Measurements from ENCODE around the gene FHIT. TPM values are rescaled to one million over a fixed set of nuclear protein-coding genes. Genes with fewer than 3 reads are reported as not detected.

Gene FHIT
- total and polyA plus RNA-seq, 7 donors, result 2.4 to 10.2 (median 6.1) TPM

DNA sequence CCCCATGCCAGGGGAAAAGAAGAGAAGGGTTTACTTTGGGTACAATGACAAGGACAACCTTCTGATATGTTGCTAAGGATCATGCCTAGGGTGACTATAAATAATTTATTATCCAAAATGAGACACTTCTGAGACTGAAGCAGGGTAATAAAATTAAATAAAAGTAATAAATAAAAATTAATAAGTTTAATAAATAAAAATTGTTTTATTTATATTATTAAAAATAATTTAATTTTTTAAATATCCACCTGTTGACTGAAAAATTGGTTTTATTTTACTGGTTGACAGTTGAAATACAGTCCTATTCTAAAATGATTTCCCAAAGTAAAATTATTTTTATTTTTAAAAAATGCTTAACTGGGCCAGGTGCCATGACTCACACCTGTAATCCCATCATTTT lies 102.0 kb downstream of the FHIT start:
- Histone ChIP-seq H3K27me3 (no peaks in the 10 kb centered on the region), H3K9me3 (no peaks in the 10 kb centered on the region), H3K27ac (no peak overlapping the region), H3K4me3 (no peak overlapping the region), H3K36me3 (no peaks in the 10 kb centered on the region), H3K4me1 (no peaks in the 10 kb centered on the region)
- TF ChIP-seq POLR2A (IDR thresholded peaks at IDR 0.05), result no peak
- TF ChIP-seq EP300 (IDR thresholded peaks at IDR 0.05), result no peak
- TF ChIP-seq, protein P1, sequence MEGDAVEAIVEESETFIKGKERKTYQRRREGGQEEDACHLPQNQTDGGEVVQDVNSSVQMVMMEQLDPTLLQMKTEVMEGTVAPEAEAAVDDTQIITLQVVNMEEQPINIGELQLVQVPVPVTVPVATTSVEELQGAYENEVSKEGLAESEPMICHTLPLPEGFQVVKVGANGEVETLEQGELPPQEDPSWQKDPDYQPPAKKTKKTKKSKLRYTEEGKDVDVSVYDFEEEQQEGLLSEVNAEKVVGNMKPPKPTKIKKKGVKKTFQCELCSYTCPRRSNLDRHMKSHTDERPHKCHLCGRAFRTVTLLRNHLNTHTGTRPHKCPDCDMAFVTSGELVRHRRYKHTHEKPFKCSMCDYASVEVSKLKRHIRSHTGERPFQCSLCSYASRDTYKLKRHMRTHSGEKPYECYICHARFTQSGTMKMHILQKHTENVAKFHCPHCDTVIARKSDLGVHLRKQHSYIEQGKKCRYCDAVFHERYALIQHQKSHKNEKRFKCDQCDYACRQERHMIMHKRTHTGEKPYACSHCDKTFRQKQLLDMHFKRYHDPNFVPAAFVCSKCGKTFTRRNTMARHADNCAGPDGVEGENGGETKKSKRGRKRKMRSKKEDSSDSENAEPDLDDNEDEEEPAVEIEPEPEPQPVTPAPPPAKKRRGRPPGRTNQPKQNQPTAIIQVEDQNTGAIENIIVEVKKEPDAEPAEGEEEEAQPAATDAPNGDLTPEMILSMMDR (IDR thresholded peaks at IDR 0.05), result no peak
- no peak for DNase-seq
- intact Hi-C loops (cut with DNase I), result no loop called here

DNA sequence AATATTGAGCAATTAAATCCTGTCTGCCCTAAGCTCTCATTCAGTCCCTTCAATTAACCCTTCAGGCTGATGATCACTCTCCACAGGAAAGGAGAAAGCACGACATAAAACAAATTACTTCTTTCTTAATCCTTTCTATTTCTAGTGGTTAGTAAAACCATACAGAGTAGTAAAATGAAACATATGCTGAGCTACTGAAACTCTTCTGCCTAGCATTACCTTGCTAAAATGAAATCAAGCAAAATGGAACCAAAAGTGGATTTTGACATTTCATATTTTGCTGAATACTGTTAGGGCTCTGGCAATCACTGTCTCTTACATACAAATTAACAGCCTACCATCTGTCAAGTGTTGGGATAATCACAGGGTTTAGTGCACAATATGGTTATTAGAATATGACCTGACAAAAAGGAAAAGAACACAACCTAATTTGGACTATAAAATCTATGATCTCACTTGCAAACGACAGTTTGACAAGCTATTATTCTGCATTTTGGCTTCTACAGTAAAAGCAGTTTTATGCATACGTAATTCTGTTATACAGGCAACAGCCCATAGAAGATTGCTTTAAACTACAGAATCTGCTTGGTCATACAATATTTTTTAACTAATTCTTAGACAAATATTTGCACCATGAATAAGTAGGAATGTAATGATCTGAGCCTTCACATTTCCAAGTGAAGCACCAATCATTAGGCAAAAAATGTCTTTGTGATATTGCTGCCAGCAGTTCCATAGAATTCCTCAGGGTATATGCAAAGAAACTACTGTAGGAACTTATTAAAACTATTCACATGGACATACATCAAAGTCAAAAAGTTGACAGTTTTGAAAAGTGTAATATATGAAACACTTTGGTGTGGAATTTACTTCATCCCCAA lies 105.0 kb downstream of the FHIT start:
- intact Hi-C loops (cut with DNase I), result no loop called here
- Histone ChIP-seq H3K4me1 (no peaks in the 10 kb centered on the region), H3K27me3 (no peaks in the 10 kb centered on the region), H3K4me3 (no peak overlapping the region), H3K27ac (no peak overlapping the region), H3K9me3 (no peaks in the 10 kb centered on the region), H3K36me3 (no peaks in the 10 kb centered on the region)
- WGBS, 2 donors, result 57 to 84% methylated on average over 3 of the region's 3 CpGs
- DNase-seq, result no peak
- TF ChIP-seq POLR2A (IDR thresholded peaks at IDR 0.05) (no peak), POLR2AphosphoS5 (IDR thresholded peaks at IDR 0.05) (no peak), EP300 (IDR thresholded peaks at IDR 0.05) (no peak)
- TF ChIP-seq, protein P1 (IDR thresholded peaks at IDR 0.05), result no peak

DNA sequence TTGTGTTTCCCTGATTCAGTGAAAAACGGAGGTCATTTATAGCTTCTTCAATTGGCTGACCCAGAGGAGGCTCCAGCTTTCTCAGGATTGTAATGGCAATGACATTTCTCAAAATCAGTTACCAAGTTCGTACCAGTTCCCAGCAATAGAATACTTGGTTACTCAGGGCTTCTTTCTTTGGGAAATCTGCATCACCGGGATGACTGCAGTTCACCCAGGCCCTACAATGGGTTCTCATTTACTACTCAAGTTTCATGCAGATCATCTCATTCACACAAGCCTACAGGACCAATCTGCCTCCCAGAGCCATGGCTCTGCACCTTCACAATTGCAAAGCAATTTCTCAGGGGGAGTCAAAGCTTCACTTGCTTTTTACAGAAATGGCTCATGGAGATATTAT lies 109.6 kb downstream of the FHIT start:
- Histone ChIP-seq H3K4me3 (no peak overlapping the region), H3K36me3 (no peaks in the 10 kb centered on the region), H3K27me3 (no peaks in the 10 kb centered on the region), H3K4me1 (no peaks in the 10 kb centered on the region), H3K9me3 (no peaks in the 10 kb centered on the region), H3K27ac (no peak overlapping the region)
- intact Hi-C loops (cut with DNase I), result no loop called here
- TF ChIP-seq, protein P1 (IDR thresholded peaks at IDR 0.05), result no peak
- TF ChIP-seq POLR2A (IDR thresholded peaks at IDR 0.05) (no peak), POLR2AphosphoS5 (IDR thresholded peaks at IDR 0.05) (no peak), EP300 (IDR thresholded peaks at IDR 0.05) (no peak)
- DNase-seq, result no peak
- WGBS, 2 donors, result 82 to 91% methylated on average over 3 of the region's 3 CpGs

DNA sequence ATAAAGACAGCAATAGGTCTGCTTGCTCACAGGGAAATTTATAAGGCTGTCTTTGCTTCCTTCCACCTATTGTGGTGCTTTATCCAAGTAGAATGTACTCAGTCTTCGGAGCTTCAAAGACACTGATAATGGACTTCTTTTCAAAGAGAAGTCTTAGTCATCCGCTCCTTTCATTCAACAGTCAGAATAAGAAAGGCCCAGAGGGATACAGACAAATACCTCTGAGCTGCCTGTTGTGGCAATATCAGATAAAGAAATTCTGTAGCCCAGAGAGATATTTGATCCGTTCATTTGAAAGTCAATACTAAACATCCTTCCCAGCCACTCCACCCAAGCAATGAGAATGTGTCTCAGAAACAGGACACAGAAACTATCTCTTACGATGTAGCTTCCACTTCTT lies 110.0 kb downstream of the FHIT start:
- no peaks in the 10 kb centered on the region for H3K27me3 ChIP-seq
- H3K4me1 ChIP-seq, result no peaks in the 10 kb centered on the region
- H3K4me3 ChIP-seq, result no peak overlapping the region
- no peak overlapping the region for H3K27ac ChIP-seq
- no peaks in the 10 kb centered on the region for H3K36me3 ChIP-seq
- WGBS, 2 donors, result 86 to 95% methylated on average over 4 of the region's 4 CpGs
- intact Hi-C loops (cut with DNase I), result no loop called here
- no peak for DNase-seq
- no peaks in the 10 kb centered on the region for H3K9me3 ChIP-seq
- TF ChIP-seq EP300 (IDR thresholded peaks at IDR 0.05), result no peak
- no peak for TF ChIP-seq POLR2A (IDR thresholded peaks at IDR 0.05)
- TF ChIP-seq, protein P1 (IDR thresholded peaks at IDR 0.05), result no peak
- no peak for TF ChIP-seq POLR2AphosphoS5 (IDR thresholded peaks at IDR 0.05)

DNA sequence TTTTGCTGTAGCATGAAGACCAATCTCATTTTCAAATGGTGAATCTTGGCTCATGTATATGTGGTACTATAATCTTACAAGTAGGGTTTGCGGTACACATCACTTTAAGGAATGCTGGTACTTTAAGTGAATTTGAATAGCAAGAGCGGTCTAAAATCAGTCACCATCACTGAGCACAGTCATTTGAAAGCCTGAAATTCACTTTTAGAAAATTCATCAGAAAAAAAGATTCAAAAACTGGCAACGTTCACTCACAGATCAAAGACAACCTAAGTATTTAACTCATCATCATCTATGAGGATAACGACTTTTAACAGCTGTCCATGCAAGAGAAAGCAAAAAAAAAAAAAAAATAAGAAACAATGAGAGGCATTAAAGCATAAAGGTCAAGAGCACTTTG lies 111.6 kb downstream of the FHIT start:
- intact Hi-C loops (cut with DNase I), result no loop called here
- DNase-seq, result no peak
- Histone ChIP-seq H3K9me3 (no peaks in the 10 kb centered on the region), H3K27ac (no peak overlapping the region), H3K4me3 (no peak overlapping the region), H3K27me3 (no peaks in the 10 kb centered on the region), H3K4me1 (no peaks in the 10 kb centered on the region), H3K36me3 (no peaks in the 10 kb centered on the region)
- WGBS, 2 donors, result 92 to 95% methylated on average over 4 of the region's 4 CpGs
- TF ChIP-seq, protein P1 (IDR thresholded peaks at IDR 0.05), result no peak
- TF ChIP-seq EP300 (IDR thresholded peaks at IDR 0.05) (no peak), POLR2A (IDR thresholded peaks at IDR 0.05) (no peak), POLR2AphosphoS5 (IDR thresholded peaks at IDR 0.05) (no peak)
